ENCODE measurements around the gene ITGA6.
"Not testable (repeated sequence)": the region's sequence is repeated elsewhere in the genome, so short reads cannot be mapped to it uniquely, and the experiment has no call there.

The ITGA6 gene

DNA sequence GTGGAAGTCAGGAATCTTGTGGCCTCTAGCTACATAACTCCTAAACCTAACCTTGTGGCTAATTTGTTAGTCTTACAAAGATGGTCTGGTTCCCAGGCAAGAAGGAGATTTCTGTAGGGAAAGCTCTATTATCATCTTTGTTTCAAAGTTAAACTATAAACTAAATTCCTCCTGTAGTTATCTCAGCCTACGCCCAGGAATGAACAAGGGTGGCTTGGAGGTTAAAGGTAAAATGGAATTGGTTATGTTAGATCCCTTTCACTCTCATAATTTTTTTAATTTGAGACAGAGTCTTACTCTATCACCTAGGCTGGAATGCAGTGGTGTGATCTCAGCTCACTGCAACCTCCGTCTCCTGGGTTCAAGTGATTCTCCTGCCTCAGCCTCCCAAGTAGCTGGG, 103.9 kb downstream of the ITGA6 start:
- no peak for DNase-seq

GRCh38 chr2:172532461-172532860, 105.1 kb downstream of the ITGA6 start:
- not testable (repeated sequence) for DNase-seq

GRCh38 chr2:172533687-172534086, 106.3 kb downstream of the ITGA6 start:
- no peak for DNase-seq

- no peak for DNase-seq
Measured at GRCh38 chr2:172535119-172535518, 107.7 kb downstream of the ITGA6 start.

GRCh38 chr2:172537851-172538250, 110.5 kb downstream of the ITGA6 start:
- DNase-seq: not testable (repeated sequence)

DNA sequence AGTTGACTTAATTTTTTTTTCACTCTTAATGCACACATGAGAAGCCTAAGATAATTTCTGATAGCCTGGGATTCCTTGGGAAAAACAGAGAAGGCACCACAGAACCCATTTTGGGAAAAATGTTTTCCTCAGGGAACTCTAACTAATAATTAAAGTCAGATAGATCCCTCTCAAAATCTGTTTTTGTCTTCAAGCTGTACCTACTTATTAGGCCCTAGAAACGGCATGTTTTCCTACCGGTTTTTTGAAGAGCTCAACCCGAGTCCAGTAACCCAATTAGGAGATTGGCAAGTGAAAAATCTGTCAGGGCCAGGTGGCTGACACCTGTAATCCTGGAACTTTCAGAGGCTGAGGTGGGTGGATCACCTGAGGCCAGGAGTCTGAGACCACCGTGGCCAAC, 112.4 kb downstream of the ITGA6 start:
- no peak for DNase-seq

DNA sequence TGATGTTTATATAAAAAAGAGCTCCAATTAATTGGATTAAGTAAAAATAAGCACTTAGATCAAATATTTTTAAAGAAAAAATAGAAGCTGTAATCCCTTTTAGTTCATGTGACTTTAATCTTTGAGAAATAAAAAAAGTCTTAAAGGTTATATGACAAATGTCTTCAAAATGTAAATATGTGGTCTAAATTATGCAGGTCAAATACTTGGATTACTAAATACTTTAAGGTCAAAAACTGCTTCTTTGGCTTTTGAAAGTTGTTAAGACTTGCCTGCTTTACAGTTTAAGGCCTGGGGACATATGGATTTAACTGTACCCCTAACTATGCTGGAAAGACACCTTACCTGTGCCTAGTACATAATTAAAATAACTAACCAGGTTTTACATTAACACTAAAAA, 113.0 kb downstream of the ITGA6 start:
- no peak for DNase-seq

GRCh38 chr2:172545408-172546075, 118.2 kb downstream of the ITGA6 start:
- no peak for DNase-seq

GRCh38 chr2:172549131-172549530, 121.7 kb downstream of the ITGA6 start:
- DNase-seq: no peak

- DNase-seq: not testable (repeated sequence)
Measured at GRCh38 chr2:172549802-172550201, 122.4 kb downstream of the ITGA6 start.

DNA sequence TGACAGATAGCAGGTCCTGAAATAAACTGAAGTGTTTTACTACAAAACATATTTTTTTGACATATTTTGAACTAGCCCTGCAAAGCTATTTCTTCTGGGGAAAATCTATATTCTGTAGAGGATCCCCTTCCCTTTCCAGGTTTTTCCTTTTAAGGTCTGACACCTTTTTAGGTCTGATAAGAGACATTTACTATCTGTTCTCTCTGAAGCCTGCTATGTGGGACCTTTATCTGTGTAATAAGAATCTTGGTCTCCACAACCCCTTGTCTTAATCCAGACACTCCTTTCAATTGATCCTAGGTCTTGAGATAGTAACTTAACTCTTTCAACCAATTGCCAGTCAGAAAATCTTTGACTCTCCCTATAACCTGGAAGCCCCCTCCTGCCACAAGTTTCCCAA, 123.0 kb downstream of the ITGA6 start:
- no peak for DNase-seq

GRCh38 chr2:172551271-172551670, 123.9 kb downstream of the ITGA6 start:
- no peak for DNase-seq

DNA sequence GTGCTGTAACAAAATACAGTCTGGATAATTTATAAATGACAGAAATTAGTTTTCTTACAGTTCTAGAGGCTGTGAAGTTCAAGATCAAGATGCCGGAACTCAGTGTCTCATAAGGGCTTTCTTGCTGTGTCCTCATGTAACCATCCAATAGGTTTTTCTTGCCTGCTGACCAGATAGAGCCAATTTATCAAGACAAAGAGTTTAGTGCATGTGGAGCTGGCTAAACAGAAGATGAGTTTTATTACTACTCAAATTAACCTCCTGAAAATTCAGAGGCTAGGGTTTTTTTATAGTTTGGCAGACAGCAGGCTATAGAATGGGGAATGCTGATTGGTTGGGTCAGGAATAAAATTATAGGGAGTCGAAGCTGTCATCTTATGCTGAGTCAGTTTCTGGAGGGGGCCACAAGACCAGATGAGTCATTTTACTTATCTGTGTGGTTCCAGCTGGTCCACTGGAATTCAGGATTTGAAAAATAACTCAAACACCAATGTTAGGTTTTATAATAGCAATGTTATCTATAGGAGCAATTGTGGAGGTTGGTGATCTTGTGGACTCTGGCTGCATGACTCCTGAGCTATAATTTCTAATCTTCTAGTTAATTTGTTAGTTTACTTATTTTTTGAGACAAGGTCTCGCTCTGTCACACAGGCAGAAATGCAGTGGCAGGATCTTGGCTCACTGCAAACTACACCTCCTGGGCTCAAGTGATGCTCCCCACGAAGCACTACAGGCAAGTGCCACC, 125.3 kb downstream of the ITGA6 start:
- no peak for DNase-seq

DNA sequence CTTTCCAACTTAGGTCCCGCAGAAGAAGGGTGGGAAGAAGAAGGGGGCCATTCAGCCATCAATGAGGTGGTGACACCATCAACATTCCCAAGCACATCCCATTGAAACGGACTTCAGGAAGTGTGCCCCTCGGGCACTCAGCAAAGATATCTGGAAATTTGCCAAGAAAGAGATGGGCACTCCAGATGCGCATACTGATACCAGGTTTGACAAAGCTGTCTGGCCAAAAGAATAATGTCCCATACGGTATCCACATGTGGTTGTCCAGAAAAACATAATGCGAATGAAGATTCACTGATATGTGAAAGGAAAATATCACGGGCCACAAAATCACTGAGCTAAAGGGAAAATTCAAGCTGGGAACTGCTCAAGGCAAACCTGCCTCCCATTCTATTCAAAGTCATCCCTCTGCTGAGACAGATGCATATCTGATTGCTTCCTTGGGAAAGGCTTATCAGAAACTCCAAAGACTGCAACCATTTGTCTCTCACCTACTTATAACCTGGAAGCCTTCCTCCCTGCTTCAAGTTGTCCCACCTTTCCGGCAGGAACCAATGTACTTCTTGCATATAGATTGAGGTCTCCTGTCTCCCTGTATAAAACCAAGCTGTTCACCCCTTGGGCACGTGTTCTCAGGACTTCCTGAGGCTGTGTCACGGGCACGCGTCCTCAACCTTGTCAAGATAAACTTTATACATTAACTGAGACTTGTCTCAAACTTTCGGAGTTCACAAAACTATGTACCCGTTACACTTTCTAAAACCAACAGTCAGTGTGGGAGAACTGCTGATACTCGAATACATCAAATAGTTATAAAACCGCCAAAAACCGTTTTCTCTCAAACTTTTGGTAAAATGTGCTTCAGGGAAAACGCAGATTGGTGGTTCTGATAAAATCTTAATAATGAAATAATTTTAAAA, 127.2 kb downstream of the ITGA6 start:
- no peak for DNase-seq

GRCh38 chr2:172555272-172555521, 127.8 kb downstream of the ITGA6 start:
- no peak for DNase-seq

Data from activated CD4-positive, alpha-beta T cell treated with anti-CD3 and anti-CD28 coated beads, Interleukin-10, Interleukin-2, amounts not matched to agents 100 ng/mL and 50 ng/mL, durations not matched to agents 16 hours and 8 hours (primary cell).